A549 (cell line): Measurements from ENCODE around the gene ADARB2. TPM values are rescaled to one million over a fixed set of nuclear protein-coding genes. Genes with fewer than 3 reads are reported as not detected.

Experiments
- ATAC-seq, 2 experiments: fragments of 200-7000 bp in 1 of 2; fragments of >200 bp in 1 of 2; cut with Nextera tagmentation in 1 of 2; cut with Tn5 transposase in 1 of 2; 3 replicates each; pipeline versions ENCODE4 v1.8.0 to v1.9.1; 2018 to 2020; ENCODE audit warnings: mild to moderate bottlenecking in 1 of 2, moderate library complexity in 1 of 2
- CTCF ChIA-PET: fragments of 300-600 bp; sonication (Branson Sonifier 250); formaldehyde crosslinking; extraction: SDS; loops from one replicate; lab custom pipeline; 2021; ENCODE audit warnings: antibody characterized with exemption, inconsistent platforms; lab: Yijun Ruan, JAX
- POLR2A ChIA-PET: fragments of 350-600 bp; formaldehyde crosslinking; extraction: SDS; loops from one replicate; lab custom pipeline; 2021; ENCODE audit warnings: antibody characterized with exemption, inconsistent platforms; lab: Yijun Ruan, JAX
- DNase-seq, 2 experiments: peaks; one replicate each; pipeline versions ENCODE4 v3.0.0 to v3.0.0-alpha.2; 2011 to 2016; ENCODE audit warnings: low read depth in 1 of 2, low spot score in 1 of 2
- FAIRE-seq: peaks from 2 replicates; lab custom pipeline; 2011; peaks lifted over from hg19 to GRCh38; lab: Jason Lieb, UNC
- H3K27ac ChIP-seq, 2 experiments: fragments of >200 bp; sonication (Bioruptor Twin); formaldehyde crosslinking; 3 replicates each; pipeline ENCODE4 v1.5.1; 2016 to 2017
- H3K4me1 ChIP-seq: fragments of >200 bp; sonication (Bioruptor Twin); formaldehyde crosslinking; 3 replicates; pipeline ENCODE4 v1.6.1; 2016
- H3K4me2 ChIP-seq: fragments of >200 bp; sonication (Bioruptor Twin); formaldehyde crosslinking; 3 replicates; pipeline ENCODE4 v1.6.1; 2016
- H3K4me3 ChIP-seq: fragments of >200 bp; sonication (Bioruptor Twin); formaldehyde crosslinking; 3 replicates; pipeline ENCODE4 v1.5.1; 2016
- H3K9me3 ChIP-seq: fragments of >200 bp; sonication (Bioruptor Twin); formaldehyde crosslinking; 3 replicates; pipeline ENCODE4 v1.6.1; 2016
- BHLHE40 ChIP-seq: IDR thresholded peaks from 2 replicates; pipeline ENCODE4 v1.6.1; 2012; ENCODE audit warnings: low read depth, low read length, inconsistent platforms
- CBX2 ChIP-seq: fragments of 200-600 bp; sonication (generic); IDR thresholded peaks from 2 replicates; pipeline ENCODE4 v1.6.1; 2016; ENCODE audit warnings: low read depth, mild to moderate bottlenecking, borderline replicate concordance
- CHD4 ChIP-seq: fragments of 200-600 bp; sonication (generic); IDR thresholded peaks from 2 replicates; pipeline ENCODE4 v1.6.1; 2016; ENCODE audit warnings: antibody characterized with exemption, mild to moderate bottlenecking, borderline replicate concordance
- ELK1 ChIP-seq: fragments of 150-350 bp; IDR thresholded peaks from 2 replicates; pipeline ENCODE4 v1.6.1; 2014; ENCODE audit warnings: low read depth, mild to moderate bottlenecking, low read length
- EP300 ChIP-seq, 2 experiments: fragments of >200 bp; sonication (Bioruptor Twin); formaldehyde crosslinking; IDR thresholded peaks; 2 replicates in 1 of 2; 3 replicates in 1 of 2; pipeline ENCODE4 v1.6.1; 2016 to 2017
- ESRRA ChIP-seq: fragments of 150-350 bp; IDR thresholded peaks from 2 replicates; pipeline ENCODE4 v1.6.1; 2014; ENCODE audit warnings: mild to moderate bottlenecking, low read length, borderline replicate concordance
- FOXS1 ChIP-seq: fragments of 250-450 bp; sonication (Bioruptor Pico); IDR thresholded peaks from 2 replicates; pipeline ENCODE4 v1.5.0; 2020; ENCODE audit warnings: mild to moderate bottlenecking, moderate library complexity
- GATA3 ChIP-seq: IDR thresholded peaks from 2 replicates; pipeline ENCODE4 v1.6.1; 2012; ENCODE audit warnings: borderline replicate concordance
- HEYL ChIP-seq: fragments of 250-450 bp; sonication (Bioruptor Pico); IDR thresholded peaks from 2 replicates; pipeline ENCODE4 v1.8.0; 2021; ENCODE audit warnings: mild to moderate bottlenecking, moderate library complexity
- HOXB5 ChIP-seq: fragments of 250-450 bp; sonication (Bioruptor Pico); IDR thresholded peaks from 2 replicates; pipeline ENCODE4 v1.5.0; 2020; ENCODE audit warnings: mild to moderate bottlenecking, moderate library complexity
- JUN ChIP-seq, 2 experiments: fragments of >200 bp; sonication (Bioruptor Twin); formaldehyde crosslinking; IDR thresholded peaks; 2 replicates in 1 of 2; 3 replicates in 1 of 2; pipeline ENCODE4 v1.6.1; 2016 to 2017
- JUNB ChIP-seq: fragments of >200 bp; sonication (Bioruptor Twin); formaldehyde crosslinking; IDR thresholded peaks from 2 replicates; pipeline ENCODE4 v1.6.1; 2016
- KDM5A ChIP-seq: fragments of 200-600 bp; sonication (generic); IDR thresholded peaks from 2 replicates; pipeline ENCODE4 v1.6.1; 2016; ENCODE audit warnings: antibody characterized with exemption, mild to moderate bottlenecking
- MAX ChIP-seq: IDR thresholded peaks from 2 replicates; pipeline ENCODE4 v1.6.1; 2012
- NFE2L2 ChIP-seq: fragments of 150-350 bp; conservative IDR thresholded peaks from 2 replicates; pipeline ENCODE4 v1.6.1; 2014; ENCODE audit warnings: low read length
- NPAS2 ChIP-seq: fragments of 250-450 bp; sonication (Bioruptor Pico); IDR thresholded peaks from 2 replicates; pipeline ENCODE4 v1.8.0; 2022; ENCODE audit warnings: mild to moderate bottlenecking, moderate library complexity, borderline replicate concordance
- PHF8 ChIP-seq: fragments of 200-600 bp; sonication (generic); IDR thresholded peaks from 2 replicates; pipeline ENCODE4 v1.6.1; 2016; ENCODE audit warnings: low read depth, mild to moderate bottlenecking, antibody characterized with exemption, moderate library complexity, borderline replicate concordance
- POLR2A ChIP-seq: IDR thresholded peaks from 2 replicates; pipeline ENCODE4 v1.6.1; 2012; ENCODE audit warnings: mild to moderate bottlenecking, low read length
- POLR2AphosphoS2 ChIP-seq: conservative IDR thresholded peaks from 2 replicates; pipeline ENCODE4 v1.6.1; 2012; ENCODE audit warnings: low read length, improper control_type of control experiment, inconsistent platforms
- RAD21 ChIP-seq, 2 experiments: fragments of >200 bp in 1 of 2; sonication (Bioruptor Twin) in 1 of 2; formaldehyde crosslinking in 1 of 2; IDR thresholded peaks in 1 of 2; conservative IDR thresholded peaks in 1 of 2; 2 replicates in 1 of 2; 3 replicates in 1 of 2; pipeline ENCODE4 v1.6.1; 2012 to 2018; ENCODE audit warnings: inconsistent platforms in 1 of 2
- REST ChIP-seq: fragments of 200-600 bp; sonication (generic); IDR thresholded peaks from 2 replicates; pipeline ENCODE4 v1.6.1; 2016; ENCODE audit warnings: antibody characterized with exemption, mild to moderate bottlenecking, moderate library complexity
- ZNF302 ChIP-seq: fragments of 250-450 bp; sonication (Bioruptor Pico); IDR thresholded peaks from 2 replicates; pipeline ENCODE4 v1.9.0; 2021; ENCODE audit warnings: inconsistent platforms, mild to moderate bottlenecking, moderate library complexity
- WGBS: methylation state at CpG from one replicate; pipeline ENCODE4 v1.1.6; 2017; ENCODE audit errors: missing lambda C conversion rate; 5-methylcytosine and 5-hydroxymethylcytosine counted together
- polyA plus RNA-seq, 4 experiments: library from polyadenylated mRNA; depleted of rRNA in 3 of 4; stranded (reverse); fragments of >200 nt; fragmentation: RNase III in 1 of 4; extraction: RNeasy Plus Mini Kit Qiagen cat#74134 plus additional on column Dnase treatment in 1 of 4; gene quantifications; 2 replicates in 3 of 4; 3 replicates in 1 of 4; pipeline ENCODE4 v1.2.3, GENCODE V29; 2011 to 2017
- TF ChIP-seq, protein P1 (sequence below): fragments of 250-450 bp; sonication (Bioruptor Pico); IDR thresholded peaks from 2 replicates; pipeline ENCODE4 v1.5.0; 2020; ENCODE audit warnings: low read depth, mild to moderate bottlenecking, moderate library complexity
- TF ChIP-seq, protein P2 (sequence below): IDR thresholded peaks from 2 replicates; pipeline ENCODE4 v1.6.1; 2012; ENCODE audit warnings: low read depth, borderline replicate concordance

The ADARB2 gene
- polyA plus RNA-seq, 2 of the 4 experiments (the other 2 are of a cell fraction), result not detected

- ChIA-PET POLR2A (no interaction called here), CTCF (interaction anchor here (1.1 kb wide), 1 partner anchor 14 kb away, joined by 3 read pairs; no protein-coding TSS in a partner anchor)
- no peak overlapping the region for H3K27ac ChIP-seq
- no peaks in the 10 kb centered on the region for H3K9me3 ChIP-seq
- TF ChIP-seq POLR2A (no peak), RAD21 (conservative IDR thresholded peaks at IDR 0.05 in 1 of 2, IDR thresholded peaks at IDR 0.05 in 1 of 2) (no peak), HEYL (CRISPR knock-in tag) (no peak), JUN (IDR thresholded peaks at IDR 0.05) (no peak), NFE2L2 (no peak), EP300 (IDR thresholded peaks at IDR 0.05) (no peak)
- H3K4me2 ChIP-seq, result no peak overlapping the region
- ATAC-seq, result no peak
- WGBS, result 24% methylated on average over 3 of the region's 3 CpGs
- no peaks in the 10 kb centered on the region for H3K4me1 ChIP-seq
- no peak for FAIRE-seq
- no peak overlapping the region for H3K4me3 ChIP-seq
- no peak for DNase-seq
Measured at GRCh38 chr10:1729751-1730150, 7.6 kb downstream of the ADARB2 start.

- no peak for ATAC-seq
- TF ChIP-seq, protein P1, sequence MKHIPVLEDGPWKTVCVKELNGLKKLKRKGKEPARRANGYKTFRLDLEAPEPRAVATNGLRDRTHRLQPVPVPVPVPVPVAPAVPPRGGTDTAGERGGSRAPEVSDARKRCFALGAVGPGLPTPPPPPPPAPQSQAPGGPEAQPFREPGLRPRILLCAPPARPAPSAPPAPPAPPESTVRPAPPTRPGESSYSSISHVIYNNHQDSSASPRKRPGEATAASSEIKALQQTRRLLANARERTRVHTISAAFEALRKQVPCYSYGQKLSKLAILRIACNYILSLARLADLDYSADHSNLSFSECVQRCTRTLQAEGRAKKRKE (CRISPR knock-in tag), result no peak
- TF ChIP-seq POLR2AphosphoS2 (no peak), BHLHE40 (no peak), FOXS1 (no peak), MAX (no peak), GATA3 (no peak), PHF8 (no peak), JUNB (no peak), CBX2 (no peak), CHD4 (no peak), REST (no peak), JUN (IDR thresholded peaks at IDR 0.05) (no peak), NPAS2 (CRISPR knock-in tag) (no peak), HOXB5 (CRISPR knock-in tag) (no peak), ESRRA (no peak), ELK1 (no peak), KDM5A (no peak), HEYL (CRISPR knock-in tag) (no peak), ZNF302 (CRISPR knock-in tag) (no peak)
- TF ChIP-seq, protein P2, sequence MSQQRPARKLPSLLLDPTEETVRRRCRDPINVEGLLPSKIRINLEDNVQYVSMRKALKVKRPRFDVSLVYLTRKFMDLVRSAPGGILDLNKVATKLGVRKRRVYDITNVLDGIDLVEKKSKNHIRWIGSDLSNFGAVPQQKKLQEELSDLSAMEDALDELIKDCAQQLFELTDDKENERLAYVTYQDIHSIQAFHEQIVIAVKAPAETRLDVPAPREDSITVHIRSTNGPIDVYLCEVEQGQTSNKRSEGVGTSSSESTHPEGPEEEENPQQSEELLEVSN, result no peak
- H3K4me3 ChIP-seq, result no peak overlapping the region
- DNase-seq, result no peak
- no peak for FAIRE-seq
- no peak overlapping the region for H3K4me2 ChIP-seq
- WGBS, result 22% methylated on average over 11 of the region's 11 CpGs
- no peaks in the 10 kb centered on the region for H3K9me3 ChIP-seq
- no peaks in the 10 kb centered on the region for H3K4me1 ChIP-seq
- no peak overlapping the region for H3K27ac ChIP-seq
- POLR2A ChIA-PET, result no interaction called here
- CTCF ChIA-PET, result interaction anchor here (1.2 kb wide), 1 partner anchor 11 kb away, joined by 4 read pairs; no protein-coding TSS in a partner anchor
Measured at GRCh38 chr10:1726861-1727260, 10.5 kb downstream of the ADARB2 start.
